HepG2 (cell line): ENCODE results near the gene GGNBP2. TPM values are rescaled to one million over a fixed set of nuclear protein-coding genes. Genes with fewer than 3 reads are reported as not detected.

Experiments
- GATAD2A ChIP-seq: IDR thresholded peaks from 2 replicates; pipeline ENCODE4 v1.6.1; 2016
- GZF1 ChIP-seq: sonication (generic); formaldehyde crosslinking; IDR thresholded peaks from 2 replicates; pipeline ENCODE4 v1.5.1; 2020; ENCODE audit warnings: mild to moderate bottlenecking, missing genetic modification reagents
- HNF4G ChIP-seq, 2 experiments: sonication (generic) in 1 of 2; formaldehyde crosslinking in 1 of 2; IDR thresholded peaks; 2 replicates each; pipeline versions ENCODE4 v1.4.0 to v1.6.1; 2011 to 2020; ENCODE audit warnings: borderline replicate concordance in 2 of 2, low read depth in 2 of 2, mild to moderate bottlenecking in 2 of 2, low read length in 1 of 2, missing genetic modification reagents in 1 of 2, moderate library complexity in 1 of 2
- HNRNPLL ChIP-seq: fragments of 200-400 bp; formaldehyde crosslinking; IDR thresholded peaks from 2 replicates; pipeline ENCODE4 v1.6.1; 2017; ENCODE audit warnings: mild to moderate bottlenecking, low read depth, low read length; ENCODE audit not compliant: poor library complexity, severe bottlenecking
- IRF1 ChIP-seq: sonication (generic); formaldehyde crosslinking; IDR thresholded peaks from 2 replicates; pipeline ENCODE4 v1.4.0; 2020; ENCODE audit warnings: low read depth, mild to moderate bottlenecking, missing genetic modification reagents
- JDP2 ChIP-seq: sonication (generic); formaldehyde crosslinking; IDR thresholded peaks from 2 replicates; pipeline ENCODE4 v1.8.1; 2022; ENCODE audit warnings: missing genetic modification reagents, borderline replicate concordance
- KLF12 ChIP-seq: sonication (generic); formaldehyde crosslinking; IDR thresholded peaks from 2 replicates; pipeline ENCODE4 v1.4.0; 2020; ENCODE audit warnings: missing genetic modification reagents, borderline replicate concordance
- MYC ChIP-seq: sonication (generic); formaldehyde crosslinking; IDR thresholded peaks from 2 replicates; pipeline ENCODE4 v1.9.0; 2021; ENCODE audit warnings: missing genetic modification reagents, borderline replicate concordance
- NFATC3 ChIP-seq: sonication (generic); formaldehyde crosslinking; IDR thresholded peaks from 2 replicates; pipeline ENCODE4 v1.5.1; 2020; ENCODE audit warnings: mild to moderate bottlenecking, missing genetic modification reagents
- PHB2 ChIP-seq: fragments of 450-650 bp; IDR thresholded peaks from 2 replicates; pipeline ENCODE4 v1.6.1; 2018; ENCODE audit not compliant: partially characterized antibody
- PITX1 ChIP-seq: sonication (generic); formaldehyde crosslinking; IDR thresholded peaks from 2 replicates; pipeline ENCODE4 v1.5.1; 2020; ENCODE audit warnings: mild to moderate bottlenecking, missing genetic modification reagents
- RFX3 ChIP-seq: IDR thresholded peaks from 2 replicates; pipeline ENCODE4 v1.6.1; 2016; ENCODE audit warnings: missing biosample characterization, missing genetic modification reagents
- SOX5 ChIP-seq: IDR thresholded peaks from 2 replicates; pipeline ENCODE4 v1.6.1; 2016; ENCODE audit warnings: borderline replicate concordance
- TFAP4 ChIP-seq: sonication (generic); IDR thresholded peaks from 2 replicates; pipeline ENCODE4 v1.6.1; 2016; ENCODE audit warnings: low read depth, borderline replicate concordance
- THAP7 ChIP-seq: sonication (generic); formaldehyde crosslinking; IDR thresholded peaks from 2 replicates; pipeline ENCODE4 v1.8.1; 2023; ENCODE audit warnings: mild to moderate bottlenecking, missing genetic modification reagents
- ZBTB4 ChIP-seq: sonication (generic); formaldehyde crosslinking; IDR thresholded peaks from 2 replicates; pipeline ENCODE4 v1.4.0; 2020; ENCODE audit warnings: missing genetic modification reagents, mild to moderate bottlenecking, borderline replicate concordance
- ZFP37 ChIP-seq: sonication (generic); formaldehyde crosslinking; IDR thresholded peaks from 2 replicates; pipeline ENCODE4 v1.4.0; 2020; ENCODE audit warnings: missing genetic modification reagents, borderline replicate concordance
- ZNF18 ChIP-seq: sonication (generic); formaldehyde crosslinking; IDR thresholded peaks from 2 replicates; pipeline ENCODE4 v1.8.0; 2022; ENCODE audit warnings: mild to moderate bottlenecking, missing genetic modification reagents; ENCODE audit not compliant: insufficient replicate concordance
- ZNF766 ChIP-seq: sonication (generic); formaldehyde crosslinking; IDR thresholded peaks from 2 replicates; pipeline ENCODE4 v1.5.0; 2020; ENCODE audit warnings: missing genetic modification reagents, borderline replicate concordance
- ZNF777 ChIP-seq: sonication (generic); formaldehyde crosslinking; IDR thresholded peaks from 2 replicates; pipeline ENCODE4 v1.4.0; 2020; ENCODE audit warnings: missing genetic modification reagents
- ZNF788 ChIP-seq: sonication (generic); formaldehyde crosslinking; IDR thresholded peaks from 2 replicates; pipeline ENCODE4 v1.5.0; 2020; ENCODE audit warnings: mild to moderate bottlenecking, missing genetic modification reagents, borderline replicate concordance
- polyA plus RNA-seq, 8 experiments: library from polyadenylated mRNA; depleted of rRNA in 3 of 8; stranded (reverse) in 7 of 8; unstranded in 1 of 8; fragments of >200 nt; fragmentation: Illumina TruSeq in 4 of 8; extraction: Trizol in 4 of 8; gene quantifications; 2 replicates each; pipeline versions ENCODE4 v1.2.1 to v1.2.3, GENCODE V29; 2011 to 2016; ENCODE audit warnings: low read depth in 4 of 8, missing spikeins in 1 of 8, mixed read lengths in 1 of 8; ENCODE audit not compliant: insufficient read depth in 1 of 8
- total RNA-seq, 5 experiments: library from RNA; depleted of rRNA; stranded (reverse); fragments of >200 nt; fragmentation: Illumina TruSeq; extraction: Trizol; gene quantifications; 2 replicates each; pipeline ENCODE4 v1.2.3, GENCODE V29; 2016; ENCODE audit warnings: low read depth in 1 of 5

GGNBP2 gene
- total and polyA plus RNA-seq, 2 of the 13 experiments (the other 11 are each of a cell fraction or from before 2014, with no cell fraction given), result 53.3 to 84.2 TPM

GRCh38 chr17:36601303-36602029 lies 56.7 kb downstream of the GGNBP2 start, which contains the start of gene MRM1 (continued):
- TF ChIP-seq ZNF766 (CRISPR knock-in tag), result peak; percentile 70; the same call in 1 of the 2 replicates
- no peak; the same call in 1 of the 2 replicates for TF ChIP-seq ZFP37
- peak; percentile 61; the same call in 1 of the 2 replicates for TF ChIP-seq GZF1 (CRISPR knock-in tag)
- TF ChIP-seq ZNF18, result peak; percentile 51
- peak; percentile 73 for TF ChIP-seq THAP7
- TF ChIP-seq SOX5 (CRISPR knock-in tag), result no peak
- TF ChIP-seq RFX3 (CRISPR knock-in tag), result no peak
- TF ChIP-seq GATAD2A (CRISPR knock-in tag), result peak; percentile 44; the same call in 1 of the 2 replicates
- TF ChIP-seq ZBTB4 (CRISPR knock-in tag), result no peak
- TF ChIP-seq HNF4G (IDR thresholded peaks at IDR 0.05; ENCODE audit: borderline replicate concordance, low read depth, low read length), result no peak
- no peak for TF ChIP-seq HNF4G (CRISPR knock-in tag; IDR thresholded peaks at IDR 0.05; ENCODE audit: borderline replicate concordance, low read depth)
- TF ChIP-seq KLF12 (CRISPR knock-in tag), result peak; percentile 79; the same call in 1 of the 2 replicates
- peak; percentile 99 for TF ChIP-seq MYC (CRISPR knock-in tag)
- peak; percentile 83 for TF ChIP-seq ZNF777
- TF ChIP-seq HNRNPLL, result peak; percentile 18
- no peak; the same call in 1 of the 2 replicates for TF ChIP-seq PITX1 (CRISPR knock-in tag)
- peak; percentile 25; the same call in 1 of the 2 replicates for TF ChIP-seq TFAP4
- 0 out of 2 replicates have a peak, but pooled peaks have one; percentile 65 for TF ChIP-seq IRF1 (CRISPR knock-in tag)
- TF ChIP-seq ZNF788 (CRISPR knock-in tag), result peak; percentile 86; the same call in 1 of the 2 replicates
- TF ChIP-seq NFATC3 (CRISPR knock-in tag), result no peak
- TF ChIP-seq PHB2, result no peak
- TF ChIP-seq JDP2 (CRISPR knock-in tag), result no peak
